AG04450 (cell line): ENCODE measurements around the gene GDPGP1. TPM values are rescaled to one million over a fixed set of nuclear protein-coding genes. Genes with fewer than 3 reads are reported as not detected.

Source experiments
- CTCF ChIA-PET: fragments of 300-600, 350-600 bp; formaldehyde crosslinking; extraction: SDS; loops from one replicate; lab custom pipeline; 2022; ENCODE audit warnings: antibody characterized with exemption, inconsistent platforms; lab: Charles Lee
- POLR2A ChIA-PET: fragments of 350-600 bp; formaldehyde crosslinking; extraction: SDS; loops from one replicate; lab custom pipeline; 2021; ENCODE audit warnings: antibody characterized with exemption, inconsistent platforms; lab: Yijun Ruan, JAX
- DNase-seq: peaks from one replicate; pipeline ENCODE4 v3.0.0-alpha.2; 2011; ENCODE audit warnings: low read depth, low spot score
- H3K27ac ChIP-seq: one replicate; pipeline ENCODE4 v1.5.1; 2012; ENCODE audit warnings: low read depth, low read length, control low read depth
- H3K27me3 ChIP-seq: one replicate; pipeline ENCODE4 v1.6.0; 2012; ENCODE audit warnings: low read length; ENCODE audit not compliant: control insufficient read depth, insufficient read depth
- H3K4me3 ChIP-seq: 2 replicates; pipeline ENCODE4 v1.5.1; 2011; ENCODE audit warnings: mild to moderate bottlenecking, low read depth, low read length, control low read depth
- H3K9me3 ChIP-seq: 2 replicates; pipeline ENCODE4 v1.5.1; 2012; ENCODE audit warnings: low read length; ENCODE audit not compliant: control insufficient read depth, insufficient read depth
- CTCF ChIP-seq: IDR thresholded peaks from 2 replicates; pipeline ENCODE4 v1.5.1; 2011; ENCODE audit warnings: low read depth, low read length, control low read depth, inconsistent platforms
- polyA plus RNA-seq: library from polyadenylated mRNA; depleted of rRNA; stranded (reverse); fragments of >200 nt; gene quantifications from 2 replicates; pipeline ENCODE4 v1.2.3, GENCODE V29; 2011

The GDPGP1 gene
- polyA plus RNA-seq, 1 experiment: 2.7 TPM

- no peaks in the 10 kb centered on the region for H3K9me3 ChIP-seq
- H3K27me3 ChIP-seq: no peaks in the 10 kb centered on the region
- DNase-seq: no peak
- ChIA-PET POLR2A (no interaction called here), CTCF (interaction anchor here (1.0 kb wide), 1 partner anchor 12 kb away, joined by 3 read pairs; the partner anchor contains the start of gene SEMA4B)
- H3K4me3 ChIP-seq: no peak overlapping the region
- TF ChIP-seq CTCF: no peak
- no peak overlapping the region for H3K27ac ChIP-seq
Observed at GRCh38 chr15:90188914-90189748, 44.9 kb upstream of the GDPGP1 start.

GRCh38 chr15:90189781-90190467, 44.1 kb upstream of the GDPGP1 start:
- CTCF ChIA-PET: no interaction called here
- no peak for DNase-seq

DNA sequence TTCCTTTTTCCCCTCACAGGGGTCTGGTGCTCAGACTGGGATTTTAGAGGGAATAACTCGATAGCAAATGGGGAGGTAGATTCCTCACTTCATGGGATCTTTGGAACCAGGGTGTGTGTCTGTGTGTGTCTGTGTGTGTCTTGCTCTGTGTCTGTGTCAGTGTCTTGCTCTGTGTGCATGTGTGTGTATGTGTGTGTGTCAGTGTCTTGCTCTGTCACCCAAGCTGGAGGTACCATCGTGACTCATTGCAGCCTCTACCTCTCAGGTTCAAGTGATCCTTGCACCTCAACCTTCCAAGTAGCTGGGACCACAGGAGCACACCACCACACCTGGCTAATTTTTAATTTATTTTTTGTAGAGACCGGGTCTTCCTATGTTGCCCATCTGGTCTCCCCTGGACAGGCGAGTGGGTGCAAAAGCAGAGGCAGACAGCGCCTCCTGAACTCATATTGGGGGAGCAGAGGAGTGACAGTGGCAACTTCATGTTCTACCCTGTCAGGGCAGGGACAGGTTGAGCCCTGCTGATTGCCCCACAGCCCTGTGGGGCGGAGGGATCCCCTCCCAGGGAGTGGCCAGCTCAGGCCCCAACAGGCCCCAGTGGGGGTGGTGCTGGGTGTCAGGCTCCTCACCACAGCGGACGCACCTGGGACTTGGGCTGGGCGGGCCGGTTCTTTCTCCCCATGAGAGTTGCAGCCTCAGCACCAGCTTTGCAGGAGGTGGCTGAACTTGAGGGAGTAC, 43.2 kb upstream of the GDPGP1 start:
- no peak for TF ChIP-seq CTCF
- CTCF ChIA-PET: no interaction called here

More at GRCh38 chr15:90189781-90190467, 44.1 kb upstream of the GDPGP1 start:
- Histone ChIP-seq H3K4me3 (no peak overlapping the region), H3K27ac (no peak overlapping the region), H3K9me3 (no peaks in the 10 kb centered on the region), H3K27me3 (no peaks in the 10 kb centered on the region)
- no peak for TF ChIP-seq CTCF
- POLR2A ChIA-PET: no interaction called here

DNA sequence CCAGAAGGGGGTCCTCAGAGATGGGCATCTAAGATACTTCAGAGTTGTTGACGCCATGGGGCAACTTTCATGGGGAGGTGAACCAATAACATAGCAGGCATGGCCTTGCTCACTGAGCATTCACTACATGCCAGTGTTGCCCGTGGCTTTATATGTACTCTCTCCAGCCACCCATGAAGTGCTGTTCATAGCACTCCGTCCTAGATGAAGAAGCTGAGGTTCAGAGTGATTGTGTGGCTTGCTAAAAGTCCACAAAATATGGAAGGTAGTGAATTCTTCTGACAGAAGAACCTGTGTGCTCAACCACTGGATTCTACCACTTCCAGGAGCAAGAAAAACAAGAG, 42.7 kb upstream of the GDPGP1 start:
- H3K27me3 ChIP-seq: no peaks in the 10 kb centered on the region
- ChIA-PET POLR2A (interaction anchor here (1.1 kb wide), 1 partner anchor 14 kb away, joined by 3 read pairs; no protein-coding TSS in a partner anchor), CTCF (no interaction called here)
- no peak for DNase-seq
- TF ChIP-seq CTCF: no peak
- H3K4me3 ChIP-seq: no peak overlapping the region
- H3K27ac ChIP-seq: no peak overlapping the region
- H3K9me3 ChIP-seq: no peaks in the 10 kb centered on the region

More for the DNA sequence above, 43.2 kb upstream of the GDPGP1 start:
- H3K27ac ChIP-seq: no peak overlapping the region
- no peaks in the 10 kb centered on the region for H3K9me3 ChIP-seq
- no peak for DNase-seq
- H3K4me3 ChIP-seq: no peak overlapping the region
- POLR2A ChIA-PET: no interaction called here
- no peaks in the 10 kb centered on the region for H3K27me3 ChIP-seq
